GM21360 (cell line): ENCODE data around the gene FAM118B.
"Not testable (repeated sequence)": the region's sequence is repeated elsewhere in the genome, so short reads cannot be mapped to it uniquely, and the experiment has no call there.

ENCODE experiments used
- ATAC-seq: cut with Tn5 transposase; IDR thresholded peaks from one replicate; pipeline ENCODE4 v1.9.1; 2021; ENCODE audit warnings: mild to moderate bottlenecking, moderate library complexity; ENCODE audit not compliant: unreplicated experiment

The FAM118B gene

DNA sequence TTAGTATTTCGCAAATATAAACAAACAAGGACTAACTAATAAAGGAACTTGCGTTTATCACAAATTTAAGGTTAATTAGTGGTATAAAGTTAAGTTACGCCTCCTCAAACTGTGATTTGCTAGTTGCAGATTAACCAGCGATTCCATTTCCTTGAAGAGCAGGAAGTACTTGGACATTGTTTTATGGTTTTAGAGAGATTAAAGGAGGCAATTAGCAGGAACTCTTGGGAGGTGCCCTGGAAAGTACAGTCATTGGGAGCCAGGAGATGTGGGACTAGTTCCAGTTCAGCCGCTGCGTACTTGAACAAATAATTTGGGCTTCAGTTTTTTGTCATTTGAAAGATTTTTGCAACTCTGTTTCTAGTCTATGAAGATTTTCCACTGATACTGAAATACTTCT, 3.3 kb downstream of the FAM118B start:
- ATAC-seq, result no peak

DNA sequence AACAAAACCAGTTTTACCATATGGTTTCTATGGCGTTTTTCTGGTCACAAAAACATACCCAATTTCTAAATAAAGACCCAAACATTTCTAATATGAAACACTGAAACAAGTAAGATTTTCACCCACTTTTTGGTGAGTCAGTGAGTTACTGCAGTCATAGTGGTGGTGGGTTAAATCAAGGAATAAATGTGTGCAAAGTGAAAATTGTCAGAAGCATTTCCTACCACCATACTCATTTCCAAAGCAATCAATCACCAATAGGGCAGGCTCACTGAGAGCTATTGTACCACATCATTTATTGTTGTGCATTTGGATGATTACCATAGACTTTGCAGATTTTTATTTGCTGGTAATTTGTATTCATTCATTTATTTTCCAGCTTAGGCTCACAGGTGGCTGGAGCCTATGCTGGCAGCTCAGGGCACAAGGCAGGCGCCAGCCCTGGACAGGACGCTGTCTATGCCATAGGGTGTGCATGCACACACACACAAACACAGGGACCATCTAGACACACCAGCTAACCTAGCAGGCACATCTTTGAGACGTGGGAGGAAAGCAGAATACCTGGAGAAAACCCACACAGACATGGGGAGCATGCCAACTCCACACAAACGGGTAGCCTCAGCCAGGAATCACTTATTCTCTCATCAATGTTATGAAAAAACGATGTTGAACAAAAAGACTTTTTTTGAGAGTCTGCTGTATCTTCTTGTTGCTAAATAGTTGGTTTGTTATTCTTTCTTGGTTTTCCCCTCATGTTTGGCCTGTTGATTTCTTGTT, 5.1 kb downstream of the FAM118B start:
- no peak for ATAC-seq

DNA sequence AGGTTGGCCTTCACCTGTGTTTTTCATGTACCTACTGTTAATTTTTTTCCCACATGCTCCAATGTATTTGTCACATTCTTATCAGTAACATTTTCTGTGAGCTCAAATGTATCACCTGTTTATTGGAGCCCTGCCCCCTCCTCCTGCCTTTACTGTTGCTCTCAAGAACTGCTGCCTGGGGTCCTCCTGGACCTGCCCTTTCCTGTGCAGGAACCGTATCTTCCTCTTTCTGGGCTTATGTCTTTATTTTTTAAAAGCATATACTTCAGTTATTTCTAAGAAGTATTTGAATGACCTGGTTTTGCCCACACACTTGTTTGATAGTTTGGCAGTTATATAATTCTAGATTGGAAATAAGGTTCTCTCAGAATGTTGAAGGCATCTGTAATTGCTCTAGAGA, 5.9 kb downstream of the FAM118B start:
- no peak for ATAC-seq

DNA sequence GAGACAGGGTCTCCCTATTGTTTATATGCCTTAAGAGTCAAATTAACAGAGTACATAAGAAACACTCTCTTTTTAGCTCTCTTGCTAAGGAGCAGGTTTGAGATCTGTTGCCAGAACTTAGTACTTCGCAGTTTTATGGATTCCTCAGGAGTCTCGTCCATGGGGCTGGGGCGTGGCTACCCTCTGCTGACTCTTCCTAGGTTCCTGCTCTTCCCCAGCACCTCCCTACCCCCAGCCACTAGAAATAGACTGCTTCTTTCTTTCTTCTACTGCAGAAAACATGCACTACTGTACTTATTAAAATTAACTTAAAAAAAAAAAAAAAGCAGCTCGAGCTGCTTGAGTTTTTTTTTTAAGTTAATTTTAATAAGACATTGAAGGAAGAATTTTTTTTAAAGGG, 8.0 kb downstream of the FAM118B start:
- ATAC-seq, result no peak

DNA sequence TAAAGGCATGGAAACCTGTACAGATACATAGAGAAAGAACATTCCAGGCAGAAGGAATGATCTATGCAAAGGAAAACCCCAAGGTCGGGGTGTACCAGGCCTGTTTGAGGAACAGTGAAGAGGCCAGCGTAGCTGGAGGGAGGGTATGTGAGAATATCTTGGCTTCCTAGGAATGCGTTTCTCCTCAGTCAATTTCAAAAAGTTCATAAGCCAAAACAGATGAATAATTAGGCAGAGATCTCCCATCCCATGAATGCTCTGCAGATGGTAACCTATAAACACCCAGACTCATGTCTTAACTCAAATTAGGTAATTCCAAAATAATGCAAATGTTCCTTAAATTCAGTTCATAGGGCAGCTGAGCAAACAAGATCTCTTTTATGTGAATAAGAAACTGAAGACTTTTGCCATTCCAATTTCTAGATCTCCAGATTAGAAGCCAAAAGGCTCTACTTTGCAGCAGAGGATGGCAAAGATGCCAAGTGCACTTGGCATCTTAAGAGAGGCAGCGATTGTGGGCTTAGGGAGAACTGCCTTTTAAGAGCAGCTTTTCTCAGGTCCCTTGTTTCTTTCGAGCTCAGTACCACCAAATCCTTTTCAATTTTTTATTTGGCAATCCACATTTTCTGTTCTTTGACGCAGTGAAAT, 13.2 kb downstream of the FAM118B start:
- no peak for ATAC-seq

DNA sequence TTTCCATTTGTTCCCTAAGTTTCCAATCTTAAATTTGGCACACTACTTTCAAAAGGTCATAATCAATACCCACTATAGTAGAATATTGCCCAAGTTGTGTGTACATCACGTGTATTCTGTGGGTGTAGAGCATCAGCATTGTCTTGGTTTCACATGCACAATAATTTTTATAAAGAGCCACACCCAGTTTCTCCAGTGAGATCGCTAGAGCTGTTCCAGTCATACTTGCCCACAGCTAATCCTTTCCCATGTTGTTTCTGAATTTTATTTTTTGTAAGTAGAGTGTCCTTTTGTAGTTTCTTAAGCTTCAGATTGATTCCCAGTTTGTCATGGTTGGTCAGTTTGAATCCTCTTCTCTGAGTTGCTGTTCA, 13.7 kb downstream of the FAM118B start:
- no peak for ATAC-seq

DNA sequence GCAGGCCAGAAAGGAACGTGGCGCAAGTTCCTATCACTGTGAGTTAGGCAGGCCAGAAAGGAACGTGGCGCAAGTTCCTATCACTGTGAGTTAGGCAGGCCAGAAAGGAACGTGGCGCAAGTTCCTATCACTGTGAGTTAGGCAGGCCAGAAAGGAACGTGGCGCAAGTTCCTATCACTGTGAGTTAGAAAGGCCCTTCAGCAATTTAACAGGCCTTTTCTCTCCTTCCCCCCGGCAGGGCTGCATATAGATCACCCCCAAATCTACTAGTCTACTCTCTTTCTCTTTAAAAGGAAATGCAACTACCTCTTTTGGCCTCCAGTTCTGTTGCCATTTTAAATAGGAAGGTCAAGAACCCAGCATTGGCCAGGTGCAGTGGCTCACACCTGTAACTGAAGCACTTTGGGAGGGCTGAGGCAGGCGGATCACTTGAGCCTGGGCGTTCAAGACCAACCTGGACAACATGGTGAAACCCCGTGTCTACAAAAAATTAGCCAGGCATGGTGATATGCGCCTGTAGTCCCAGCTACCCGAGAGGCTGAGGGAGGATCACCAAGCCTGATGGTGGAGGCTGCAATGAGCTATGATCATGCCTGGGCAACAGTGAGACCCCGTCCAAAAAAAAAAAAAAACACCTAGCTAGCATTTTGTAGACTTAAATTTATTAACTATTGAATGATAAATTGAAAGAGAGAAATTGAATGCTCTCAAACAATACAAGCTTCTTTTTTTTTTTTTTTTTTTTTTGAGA, 14.9 kb downstream of the FAM118B start:
- ATAC-seq, result no peak

DNA sequence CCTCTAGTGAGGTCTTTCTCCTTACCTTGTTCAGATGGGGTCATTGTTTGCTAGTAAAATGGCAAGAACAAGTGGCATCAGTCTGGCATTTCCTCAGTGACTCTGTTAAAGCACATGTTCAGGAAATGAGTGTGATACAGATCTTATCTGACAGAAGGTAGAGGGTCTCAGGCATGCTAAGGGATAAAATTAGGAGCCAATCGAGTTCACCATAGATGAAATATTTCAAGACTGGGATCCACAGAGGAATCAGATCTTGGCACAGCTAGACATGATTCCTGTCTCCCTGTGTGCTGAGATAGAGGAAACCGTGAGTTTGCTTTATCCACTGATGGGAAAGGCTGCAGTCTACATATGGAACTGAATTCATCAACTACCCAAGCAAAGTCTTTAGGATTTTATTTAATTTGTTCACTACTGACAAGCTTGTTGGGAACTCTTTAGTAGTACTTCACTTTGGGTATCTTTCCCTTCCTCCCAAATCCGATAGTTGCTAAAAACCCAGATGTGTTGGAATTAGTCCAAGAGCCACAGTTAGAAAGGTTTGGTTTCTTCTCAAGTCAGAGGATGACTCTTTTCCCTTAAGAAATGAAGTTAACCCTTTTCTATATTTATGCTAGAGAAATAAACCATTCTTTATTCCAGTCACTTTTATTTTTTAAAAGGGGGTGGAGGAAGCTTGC, 18.4 kb downstream of the FAM118B start:
- no peak for ATAC-seq

DNA sequence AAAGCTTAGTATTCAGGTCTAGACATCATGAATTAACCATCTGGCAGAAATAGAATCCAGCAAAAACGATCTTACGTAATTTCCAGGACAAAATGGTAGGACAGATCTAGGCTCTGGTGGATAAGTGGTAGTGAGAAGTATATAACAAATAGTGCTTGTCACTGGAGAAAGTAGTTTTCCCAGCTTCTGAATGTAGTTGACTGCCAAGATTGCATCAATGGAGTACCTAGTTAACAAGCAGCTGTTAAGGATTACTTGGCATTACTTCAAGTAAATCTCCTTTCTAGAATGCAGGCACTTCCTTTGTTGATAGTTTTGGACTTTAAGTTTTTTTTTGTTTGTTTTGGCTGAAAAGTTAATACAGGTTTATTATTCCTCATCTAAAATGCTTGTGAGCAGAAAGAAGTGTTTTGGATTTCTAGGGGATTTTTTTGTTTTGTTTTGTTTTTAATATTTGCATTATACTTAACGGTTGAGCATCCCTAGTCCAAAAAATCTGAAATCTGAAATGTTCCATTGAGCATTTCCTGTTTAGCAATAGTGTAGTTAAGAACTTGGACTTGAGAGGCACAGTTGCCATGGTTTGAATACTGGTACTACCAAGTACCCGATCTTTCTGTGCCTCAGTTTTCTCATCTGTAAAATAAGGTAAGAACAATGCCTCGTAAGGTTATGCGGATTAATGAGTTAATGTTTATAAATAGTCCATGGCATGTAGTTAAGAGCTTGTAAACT, 20.3 kb downstream of the FAM118B start:
- ATAC-seq, result no peak

DNA sequence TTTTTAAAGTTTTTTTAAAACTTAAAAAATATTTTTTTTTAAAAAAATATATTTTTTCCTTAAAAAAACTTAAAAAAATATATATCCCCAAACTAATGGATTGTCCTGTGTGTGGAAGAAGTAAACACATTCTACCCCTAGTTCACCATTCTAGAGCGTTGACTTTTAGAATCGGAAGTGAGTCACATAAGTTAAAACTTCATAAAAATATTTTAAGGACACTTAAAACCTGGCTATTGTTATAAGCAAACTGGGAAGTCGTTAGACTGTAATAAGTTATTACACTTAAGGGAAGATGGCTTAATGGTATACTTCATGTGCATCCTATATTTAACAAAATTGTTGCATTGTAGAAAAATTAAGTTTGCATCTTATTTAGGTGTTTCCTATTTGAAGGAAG, 21.1 kb downstream of the FAM118B start:
- no peak for ATAC-seq

DNA sequence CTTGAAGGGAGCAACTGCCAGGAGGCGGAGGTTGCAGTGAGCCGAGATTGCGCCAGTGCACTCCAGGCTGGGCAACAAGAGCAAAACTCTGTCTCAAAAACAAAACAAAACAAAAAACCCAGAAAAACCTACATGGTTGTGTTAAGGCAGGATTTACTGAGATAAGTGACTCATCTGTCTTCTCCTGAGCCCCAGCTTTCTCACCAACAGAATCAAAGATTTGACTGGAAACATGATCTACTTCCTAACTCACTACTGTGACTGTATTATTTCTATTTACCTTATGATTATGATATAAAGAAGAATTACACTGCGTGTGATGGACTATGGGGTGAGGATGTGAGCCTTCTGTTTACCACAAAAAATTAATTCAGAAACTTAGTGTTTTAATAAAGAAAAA, 21.8 kb downstream of the FAM118B start:
- ATAC-seq, result no peak

DNA sequence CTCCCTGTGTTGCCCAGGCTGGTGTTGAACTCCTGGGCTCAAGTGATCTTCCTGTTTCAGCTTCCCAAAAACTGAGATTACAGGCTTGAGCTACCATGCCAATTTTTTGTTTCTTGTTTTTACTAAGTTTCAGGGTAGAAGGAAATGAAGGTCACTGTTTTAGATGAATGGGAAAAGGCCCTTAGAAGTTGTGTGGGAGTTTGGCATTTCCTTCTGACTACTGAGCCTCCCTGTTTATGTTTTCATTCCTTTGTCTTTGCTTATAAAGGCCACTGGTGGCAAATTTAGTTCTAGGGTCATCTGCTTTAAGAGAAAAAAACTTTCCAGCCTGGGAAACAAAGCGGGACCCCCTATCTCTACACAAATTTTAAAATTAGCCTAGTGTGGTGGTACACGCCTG, 35.1 kb downstream of the FAM118B start:
- no peak for ATAC-seq

DNA sequence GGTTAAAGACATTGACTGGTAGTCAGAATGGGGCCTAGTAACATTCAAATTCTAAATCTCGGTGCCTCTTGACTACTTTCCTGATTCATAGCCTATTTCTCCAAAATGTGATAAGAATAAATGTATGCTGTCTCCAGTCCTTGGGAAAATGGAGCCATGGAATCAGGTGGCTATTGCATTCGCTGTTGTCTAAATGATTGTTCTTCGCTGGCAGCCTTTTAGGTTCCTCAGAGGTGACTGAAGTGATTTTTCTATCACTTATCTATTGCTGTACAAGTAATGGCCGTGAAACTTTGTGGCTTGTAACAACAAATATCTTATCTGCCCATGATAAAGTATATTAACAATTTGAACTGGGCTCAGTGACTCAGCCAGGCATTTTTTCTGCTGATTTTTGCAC, 41.7 kb downstream of the FAM118B start:
- no peak for ATAC-seq

DNA sequence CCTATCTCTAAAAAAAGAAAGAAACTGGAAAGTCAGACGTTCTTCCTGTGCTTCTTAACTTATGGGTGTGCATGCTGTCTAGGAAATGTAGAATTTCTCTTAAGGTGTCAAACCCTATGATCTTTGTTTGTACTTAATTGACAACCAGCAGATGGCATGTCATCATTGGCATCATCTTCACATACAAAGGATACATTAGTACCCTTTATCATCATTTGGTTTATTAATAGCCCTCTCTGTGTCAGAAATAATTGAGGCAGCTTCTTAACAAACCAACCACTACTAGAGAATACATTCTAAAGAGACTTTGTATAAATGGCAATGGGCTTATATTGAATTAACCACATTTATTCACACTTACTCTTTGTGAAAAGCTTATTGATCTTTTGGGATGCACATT, 43.2 kb downstream of the FAM118B start:
- ATAC-seq, result no peak

DNA sequence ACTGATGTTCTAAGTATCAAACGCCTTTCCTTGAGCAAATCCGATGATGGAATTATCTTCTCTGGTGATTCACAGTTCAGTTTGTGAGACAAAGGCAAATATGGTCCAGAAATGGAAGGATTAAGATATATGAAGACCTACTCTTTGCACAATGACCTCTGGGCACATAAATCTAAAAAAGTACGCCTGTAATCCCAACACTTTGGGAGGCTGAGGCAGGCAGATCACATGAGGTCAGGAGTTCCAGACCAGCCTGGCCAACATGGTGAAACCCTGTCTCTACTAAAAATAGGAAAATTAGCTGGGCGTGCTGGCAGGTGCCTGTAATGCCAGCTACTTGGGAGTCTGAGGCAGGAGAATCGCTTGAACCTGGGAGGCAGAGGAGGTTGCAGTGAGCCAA, 43.9 kb downstream of the FAM118B start:
- not testable (repeated sequence) for ATAC-seq

DNA sequence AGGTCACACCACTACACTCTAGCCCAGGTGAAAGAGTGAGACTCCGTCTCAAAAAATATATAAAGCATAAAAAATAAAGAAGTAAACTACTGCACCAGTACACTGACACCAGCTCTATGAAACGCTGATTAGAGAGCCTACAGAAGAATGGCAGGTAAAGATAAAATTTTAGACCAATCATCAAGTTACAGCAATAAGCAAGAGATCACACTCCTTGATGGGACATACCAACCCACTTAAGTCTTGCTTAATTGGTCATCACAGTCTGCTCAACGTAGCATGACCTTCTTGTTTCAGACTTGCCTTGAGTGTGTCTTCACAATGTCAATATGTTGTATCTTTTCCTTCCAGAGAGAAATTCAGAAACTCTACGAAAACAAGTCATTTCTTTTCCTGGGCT, 44.6 kb downstream of the FAM118B start:
- ATAC-seq, result no peak

DNA sequence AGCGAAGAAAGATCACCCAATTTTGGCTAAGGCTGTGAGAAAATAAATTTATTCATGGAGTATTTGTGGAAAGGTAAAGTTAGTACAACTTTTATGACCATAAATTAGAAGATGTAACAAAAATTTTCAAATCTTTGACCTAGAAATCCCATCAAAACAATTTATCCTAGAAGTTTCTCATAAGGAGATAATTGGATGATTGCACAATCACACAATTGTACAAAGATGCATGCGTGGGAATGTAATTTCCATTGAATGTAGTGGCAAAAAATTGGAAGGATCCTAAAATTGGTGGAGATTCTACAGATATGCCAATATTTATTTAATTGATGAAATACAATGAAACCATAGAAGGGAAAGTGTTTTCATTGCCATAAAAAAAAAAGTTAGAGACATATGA, 45.6 kb downstream of the FAM118B start:
- ATAC-seq, result no peak

DNA sequence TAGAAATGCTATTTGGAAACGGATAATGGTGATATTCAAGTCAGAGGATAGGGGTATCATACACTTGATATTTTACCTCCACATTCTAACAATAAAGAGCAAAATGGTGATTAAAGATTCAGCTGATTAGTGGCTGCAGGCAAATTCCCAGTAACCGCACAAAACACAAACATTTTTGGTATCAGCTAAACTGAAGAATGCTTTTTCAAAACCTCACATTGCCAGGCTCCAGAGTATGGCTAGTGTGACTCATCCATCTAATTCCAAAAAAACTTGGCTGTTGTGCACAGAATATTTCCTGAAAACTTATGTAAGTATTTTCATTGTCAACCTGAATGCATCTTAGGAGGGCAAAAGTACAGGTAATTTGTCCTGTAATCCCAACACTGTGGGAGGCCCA, 46.2 kb downstream of the FAM118B start:
- ATAC-seq, result no peak

DNA sequence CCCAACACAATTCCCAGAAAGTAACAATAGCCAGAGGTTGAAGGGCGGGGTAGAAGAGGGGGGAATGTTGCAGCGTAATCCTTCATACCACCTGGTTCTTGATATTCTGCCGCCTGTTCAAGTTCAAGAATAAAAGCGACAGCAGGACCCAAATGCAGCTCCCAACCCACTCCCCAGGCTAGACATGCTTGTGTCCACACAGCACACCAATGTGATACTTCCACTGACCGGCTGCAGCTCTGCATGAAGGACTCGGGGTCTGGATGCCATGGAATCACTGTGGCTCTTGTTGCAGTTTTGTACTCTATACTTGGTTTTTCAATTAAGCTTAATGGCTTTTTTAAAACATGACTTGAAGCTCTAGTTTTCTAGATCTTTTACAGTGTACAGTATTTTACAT, 50.6 kb downstream of the FAM118B start:
- no peak for ATAC-seq

DNA sequence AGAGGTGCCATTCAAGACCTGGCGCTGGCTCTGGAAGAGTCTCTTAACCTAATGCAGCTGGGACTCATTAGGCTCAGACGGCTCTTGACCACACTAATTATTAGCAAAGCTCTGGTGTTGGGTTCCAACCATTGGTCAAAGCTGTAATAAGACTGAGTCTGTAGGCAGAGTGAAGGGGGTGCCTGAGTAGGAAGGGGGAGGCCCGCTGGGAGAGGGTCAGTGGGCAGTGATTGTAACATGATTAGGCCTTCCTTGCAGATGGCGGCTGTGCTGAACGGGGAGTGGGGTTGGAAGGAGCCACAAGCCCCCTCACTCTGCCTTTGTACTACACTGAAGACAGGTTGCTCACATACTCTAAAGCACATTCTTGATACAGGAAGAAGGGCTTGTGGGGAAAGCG, 51.9 kb downstream of the FAM118B start:
- ATAC-seq, result no peak

DNA sequence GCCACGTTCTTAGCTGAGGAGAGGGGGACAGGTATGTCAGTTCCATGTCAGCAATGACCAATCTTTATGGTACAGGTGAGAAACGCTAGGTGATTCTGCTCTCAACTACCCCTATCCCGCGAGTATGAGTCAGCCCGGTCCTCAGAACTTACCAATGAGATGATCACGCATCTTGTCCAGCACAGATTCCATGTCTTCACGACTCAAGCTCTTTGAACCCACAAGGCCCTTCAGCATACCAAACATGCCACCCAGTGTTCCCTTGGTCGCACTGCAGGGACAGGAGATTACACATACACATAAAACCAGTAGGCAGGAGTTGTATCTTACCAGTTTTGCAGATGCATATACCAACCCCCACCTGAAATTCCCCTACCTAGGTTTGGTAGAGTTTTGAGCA, 54.2 kb downstream of the FAM118B start:
- ATAC-seq, result no peak
